K562 (cell line): Measurements from ENCODE around the gene E2F1. TPM values are rescaled to one million over a fixed set of nuclear protein-coding genes. Genes with fewer than 3 reads are reported as not detected.

ENCODE experiments used
- CHCHD3 ChIP-seq: fragments of 250-450 bp; sonication (Bioruptor Pico); IDR thresholded peaks from 2 replicates; pipeline ENCODE4 v2.1.2; 2022; ENCODE audit warnings: mild to moderate bottlenecking
- HDAC3 ChIP-seq: fragments of 450-650 bp; IDR thresholded peaks from 2 replicates; pipeline ENCODE4 v1.6.1; 2018; ENCODE audit warnings: borderline replicate concordance, mild to moderate bottlenecking, moderate library complexity; ENCODE audit not compliant: partially characterized antibody
- HDAC8 ChIP-seq: fragments of 450-650 bp; IDR thresholded peaks from 2 replicates; pipeline ENCODE4 v1.6.1; 2016; ENCODE audit warnings: mild to moderate bottlenecking, missing genetic modification characterization, moderate library complexity, missing compliant biosample characterization
- MEF2D ChIP-seq: conservative IDR thresholded peaks from 2 replicates; pipeline ENCODE4 v1.6.1; 2016; ENCODE audit warnings: low read depth, missing genetic modification characterization, missing compliant biosample characterization
- NR2C1 ChIP-seq, 2 experiments: fragments of 450-650 bp; IDR thresholded peaks; 2 replicates each; pipeline ENCODE4 v1.6.1; 2017; ENCODE audit warnings: mild to moderate bottlenecking in 2 of 2, antibody characterized with exemption in 1 of 2, inconsistent platforms in 1 of 2, missing compliant biosample characterization in 1 of 2, missing genetic modification characterization in 1 of 2
- PHTF2 ChIP-seq: fragments of 250-450 bp; sonication (Bioruptor Pico); IDR thresholded peaks from 2 replicates; pipeline ENCODE4 v1.5.0; 2021; ENCODE audit warnings: mild to moderate bottlenecking
- POU5F1 ChIP-seq: fragments of 150-350 bp; IDR thresholded peaks from 2 replicates; pipeline ENCODE4 v1.6.1; 2014; ENCODE audit warnings: borderline replicate concordance, low read length, low read depth, mild to moderate bottlenecking; ENCODE audit not compliant: partially characterized antibody
- PTBP1 ChIP-seq: fragments of 200-400 bp; formaldehyde crosslinking; IDR thresholded peaks from 2 replicates; pipeline ENCODE4 v1.6.1; 2017; ENCODE audit warnings: low read depth, low read length
- SP2 ChIP-seq: IDR thresholded peaks from 2 replicates; pipeline ENCODE4 v1.6.1; 2011; ENCODE audit warnings: mild to moderate bottlenecking, low read depth, low read length, moderate library complexity; ENCODE audit not compliant: poor library complexity, severe bottlenecking; ENCODE audit errors: extremely low read depth
- ZFP36 ChIP-seq: fragments of 150-350 bp; IDR thresholded peaks from 2 replicates; pipeline ENCODE4 v1.6.1; 2018; ENCODE audit warnings: low read length, low read depth; ENCODE audit not compliant: partially characterized antibody
- ZNF197 ChIP-seq: fragments of 200-800 bp; sonication (Bioruptor generic); IDR thresholded peaks from 2 replicates; pipeline ENCODE4 v1.6.1; 2016; ENCODE audit warnings: low read depth, missing genetic modification characterization, missing compliant biosample characterization
- ZNF316 ChIP-seq: fragments of 450-650 bp; IDR thresholded peaks from 2 replicates; pipeline ENCODE4 v1.6.1; 2016
- ZNF354B ChIP-seq: fragments of 250-450 bp; sonication (Bioruptor Pico); IDR thresholded peaks from 2 replicates; pipeline ENCODE4 v1.4.0; 2020
- ZNF431 ChIP-seq: sonication (generic); formaldehyde crosslinking; IDR thresholded peaks from 2 replicates; pipeline ENCODE4 v1.8.0; 2022; ENCODE audit warnings: mild to moderate bottlenecking, missing genetic modification reagents
- ZNF75A ChIP-seq: fragments of 450-650 bp; formaldehyde crosslinking; IDR thresholded peaks from 2 replicates; pipeline ENCODE4 v1.4.0; 2020; ENCODE audit warnings: mild to moderate bottlenecking
- polyA plus RNA-seq, 8 experiments: library from polyadenylated mRNA; depleted of rRNA in 4 of 8; stranded (reverse) in 5 of 8; unstranded in 3 of 8; fragments of >200 nt; fragmentation: Nextera tagmentation in 2 of 8; fragmentation: Illumina TruSeq in 1 of 8; extraction: Ambion mirVana in 2 of 8; extraction: Trizol in 1 of 8; gene quantifications; 2 replicates each; pipeline versions ENCODE4 v1.2.1 to v1.2.3, GENCODE V29; 2011 to 2014; ENCODE audit warnings: inconsistent platforms in 1 of 8, missing spikeins in 1 of 8
- total RNA-seq, 7 experiments: library from RNA; depleted of rRNA in 6 of 7; stranded (reverse); fragments of >200 nt in 6 of 7; fragmentation: Illumina TruSeq in 2 of 7; extraction: Trizol in 2 of 7; gene quantifications; 2 replicates each; pipeline versions ENCODE4 v1.2.1 to v1.2.3, GENCODE V29; 2011 to 2021; ENCODE audit warnings: low replicate concordance in 1 of 7
- TF ChIP-seq, protein P1 (sequence below): sonication (generic); formaldehyde crosslinking; IDR thresholded peaks from 2 replicates; pipeline ENCODE4 v1.8.0; 2022; ENCODE audit warnings: missing genetic modification reagents, mild to moderate bottlenecking, borderline replicate concordance
- TF ChIP-seq, protein P2 (sequence below), 2 experiments: IDR thresholded peaks in 1 of 2; conservative IDR thresholded peaks in 1 of 2; 2 replicates each; pipeline ENCODE4 v1.6.1; 2016; ENCODE audit warnings: low read depth in 2 of 2, mild to moderate bottlenecking in 1 of 2, missing compliant biosample characterization in 1 of 2, missing genetic modification characterization in 1 of 2, moderate library complexity in 1 of 2
- TF ChIP-seq, protein P3 (sequence below): sonication (generic); formaldehyde crosslinking; IDR thresholded peaks from 2 replicates; pipeline ENCODE4 v1.8.0; 2022; ENCODE audit warnings: missing genetic modification reagents, mild to moderate bottlenecking, moderate library complexity, borderline replicate concordance

E2F1 gene
- total and polyA plus RNA-seq, 9 of the 15 experiments (the other 6 are each of a cell fraction or from before 2014, with no cell fraction given) = 0.14 to 30.6 (median 13.1) TPM

DNA sequence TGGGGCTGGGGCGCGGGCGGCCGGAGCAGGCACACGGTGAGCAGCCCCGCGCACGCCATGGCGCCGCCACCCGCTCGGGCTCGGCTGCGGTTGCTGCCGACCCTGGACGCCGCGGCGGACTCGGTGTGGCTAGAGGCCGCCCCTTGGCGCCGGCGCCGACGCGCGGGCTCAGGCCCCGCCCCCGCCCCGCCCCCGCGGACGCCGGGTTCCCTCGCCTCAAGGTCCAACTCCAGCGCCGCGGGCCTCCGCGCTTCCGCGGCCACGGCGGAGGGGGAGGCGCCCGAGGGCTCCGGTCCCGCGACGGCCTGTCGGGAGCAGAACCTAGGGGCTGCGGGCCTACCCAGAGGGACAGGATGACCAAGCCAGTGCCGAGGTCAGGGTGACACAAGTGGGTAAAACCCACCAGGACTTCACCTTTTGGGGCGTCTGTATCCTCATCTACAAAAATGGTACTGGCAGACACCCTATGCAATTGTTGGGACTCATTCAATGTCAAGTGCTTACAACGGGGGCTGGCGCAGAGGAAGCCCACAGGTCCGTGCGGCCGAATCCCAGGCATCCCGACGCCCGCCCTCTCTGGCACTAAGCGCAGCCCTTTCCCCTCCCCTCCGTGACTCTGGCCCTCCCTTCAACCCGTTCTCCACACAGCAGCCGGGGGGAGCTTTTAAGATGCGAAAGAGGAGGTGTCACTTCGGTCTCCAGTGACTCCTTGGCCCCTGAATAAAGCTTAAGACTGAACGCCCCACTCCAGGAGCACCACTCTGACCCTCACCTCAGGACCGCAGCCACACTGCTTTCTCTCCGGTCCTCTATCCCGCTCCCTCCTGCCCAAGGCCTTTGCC is 11.7 kb downstream of the E2F1 start, which contains the start of gene NECAB3 (continued):
- TF ChIP-seq HDAC8 = no peak
- TF ChIP-seq, protein P1, sequence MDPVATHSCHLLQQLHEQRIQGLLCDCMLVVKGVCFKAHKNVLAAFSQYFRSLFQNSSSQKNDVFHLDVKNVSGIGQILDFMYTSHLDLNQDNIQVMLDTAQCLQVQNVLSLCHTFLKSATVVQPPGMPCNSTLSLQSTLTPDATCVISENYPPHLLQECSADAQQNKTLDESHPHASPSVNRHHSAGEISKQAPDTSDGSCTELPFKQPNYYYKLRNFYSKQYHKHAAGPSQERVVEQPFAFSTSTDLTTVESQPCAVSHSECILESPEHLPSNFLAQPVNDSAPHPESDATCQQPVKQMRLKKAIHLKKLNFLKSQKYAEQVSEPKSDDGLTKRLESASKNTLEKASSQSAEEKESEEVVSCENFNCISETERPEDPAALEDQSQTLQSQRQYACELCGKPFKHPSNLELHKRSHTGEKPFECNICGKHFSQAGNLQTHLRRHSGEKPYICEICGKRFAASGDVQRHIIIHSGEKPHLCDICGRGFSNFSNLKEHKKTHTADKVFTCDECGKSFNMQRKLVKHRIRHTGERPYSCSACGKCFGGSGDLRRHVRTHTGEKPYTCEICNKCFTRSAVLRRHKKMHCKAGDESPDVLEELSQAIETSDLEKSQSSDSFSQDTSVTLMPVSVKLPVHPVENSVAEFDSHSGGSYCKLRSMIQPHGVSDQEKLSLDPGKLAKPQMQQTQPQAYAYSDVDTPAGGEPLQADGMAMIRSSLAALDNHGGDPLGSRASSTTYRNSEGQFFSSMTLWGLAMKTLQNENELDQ (CRISPR knock-in tag) = no peak
- TF ChIP-seq ZFP36 = no peak
- TF ChIP-seq ZNF431 (CRISPR knock-in tag) = no peak
- TF ChIP-seq NR2C1 (IDR thresholded peaks at IDR 0.05) = no peak
- TF ChIP-seq NR2C1 (tag; IDR thresholded peaks at IDR 0.05) = no peak
- no peak for TF ChIP-seq PTBP1
- no peak for TF ChIP-seq PHTF2
- no peak for TF ChIP-seq ZNF316
- TF ChIP-seq, protein P2, sequence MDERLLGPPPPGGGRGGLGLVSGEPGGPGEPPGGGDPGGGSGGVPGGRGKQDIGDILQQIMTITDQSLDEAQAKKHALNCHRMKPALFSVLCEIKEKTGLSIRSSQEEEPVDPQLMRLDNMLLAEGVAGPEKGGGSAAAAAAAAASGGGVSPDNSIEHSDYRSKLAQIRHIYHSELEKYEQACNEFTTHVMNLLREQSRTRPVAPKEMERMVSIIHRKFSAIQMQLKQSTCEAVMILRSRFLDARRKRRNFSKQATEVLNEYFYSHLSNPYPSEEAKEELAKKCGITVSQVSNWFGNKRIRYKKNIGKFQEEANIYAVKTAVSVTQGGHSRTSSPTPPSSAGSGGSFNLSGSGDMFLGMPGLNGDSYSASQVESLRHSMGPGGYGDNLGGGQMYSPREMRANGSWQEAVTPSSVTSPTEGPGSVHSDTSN (CRISPR knock-in tag; IDR thresholded peaks at IDR 0.05; ENCODE audit: low read depth) = no peak
- TF ChIP-seq, protein P2 (tag; conservative IDR thresholded peaks at IDR 0.05; ENCODE audit: low read depth) = no peak
- TF ChIP-seq ZNF75A (CRISPR knock-in tag) = no peak
- TF ChIP-seq CHCHD3 = no peak
- TF ChIP-seq, protein P3, sequence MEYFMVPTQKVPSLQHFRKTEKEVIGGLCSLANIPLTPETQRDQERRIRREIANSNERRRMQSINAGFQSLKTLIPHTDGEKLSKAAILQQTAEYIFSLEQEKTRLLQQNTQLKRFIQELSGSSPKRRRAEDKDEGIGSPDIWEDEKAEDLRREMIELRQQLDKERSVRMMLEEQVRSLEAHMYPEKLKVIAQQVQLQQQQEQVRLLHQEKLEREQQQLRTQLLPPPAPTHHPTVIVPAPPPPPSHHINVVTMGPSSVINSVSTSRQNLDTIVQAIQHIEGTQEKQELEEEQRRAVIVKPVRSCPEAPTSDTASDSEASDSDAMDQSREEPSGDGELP (CRISPR knock-in tag) = 0 out of 2 replicates have a peak, but pooled peaks have one; percentile 34
- TF ChIP-seq SP2 = no peak
- TF ChIP-seq MEF2D (tag) = no peak
- TF ChIP-seq POU5F1 = no peak
- TF ChIP-seq ZNF354B (CRISPR knock-in tag) = no peak
- TF ChIP-seq HDAC3 = no peak
- TF ChIP-seq ZNF197 = no peak
